HepG2 (cell line): ENCODE measurements around the gene SLC16A3. TPM values are rescaled to one million over a fixed set of nuclear protein-coding genes. Genes with fewer than 3 reads are reported as not detected.

ENCODE experiments used
- CEBPB ChIP-seq: IDR thresholded peaks from 2 replicates; pipeline ENCODE4 v1.6.1; 2011; ENCODE audit warnings: low read depth, low read length, improper control_type of control experiment, borderline replicate concordance
- CERS6 ChIP-seq: sonication (generic); formaldehyde crosslinking; IDR thresholded peaks from 2 replicates; pipeline ENCODE4 v1.5.0; 2020; ENCODE audit warnings: missing genetic modification reagents
- IRF9 ChIP-seq: sonication (generic); formaldehyde crosslinking; IDR thresholded peaks from 2 replicates; pipeline ENCODE4 v1.8.0; 2022; ENCODE audit warnings: missing genetic modification reagents, mild to moderate bottlenecking, borderline replicate concordance
- LCORL ChIP-seq, 2 experiments: fragments of 450-650 bp in 1 of 2; sonication (generic) in 1 of 2; formaldehyde crosslinking in 1 of 2; IDR thresholded peaks; 2 replicates each; pipeline versions ENCODE4 v1.5.0 to v1.6.1; 2017 to 2020; ENCODE audit warnings: antibody characterized with exemption in 1 of 2, missing genetic modification reagents in 1 of 2
- MAZ ChIP-seq, 2 experiments: sonication (generic) in 1 of 2; formaldehyde crosslinking in 1 of 2; IDR thresholded peaks; 2 replicates each; pipeline versions ENCODE4 v1.5.0 to v1.6.1; 2012 to 2020; ENCODE audit warnings: low read depth in 2 of 2, mild to moderate bottlenecking in 2 of 2, borderline replicate concordance in 1 of 2, improper control_type of control experiment in 1 of 2, low read length in 1 of 2, missing genetic modification reagents in 1 of 2, moderate library complexity in 1 of 2
- PHF8 ChIP-seq: sonication (generic); formaldehyde crosslinking; IDR thresholded peaks from 2 replicates; pipeline ENCODE4 v1.5.0; 2020; ENCODE audit warnings: missing genetic modification reagents
- TBP ChIP-seq: sonication (generic); formaldehyde crosslinking; IDR thresholded peaks from 2 replicates; pipeline ENCODE4 v1.5.0; 2020; ENCODE audit warnings: missing genetic modification reagents
- ZNF143 ChIP-seq: sonication (generic); formaldehyde crosslinking; IDR thresholded peaks from 2 replicates; pipeline ENCODE4 v1.4.0; 2020; ENCODE audit warnings: missing genetic modification reagents
- ZNF619 ChIP-seq: sonication (generic); formaldehyde crosslinking; IDR thresholded peaks from 2 replicates; pipeline ENCODE4 v1.4.0; 2020; ENCODE audit warnings: mild to moderate bottlenecking, missing genetic modification reagents
- ZNF749 ChIP-seq: sonication (generic); formaldehyde crosslinking; IDR thresholded peaks from 2 replicates; pipeline ENCODE4 v1.8.0; 2022; ENCODE audit warnings: mild to moderate bottlenecking, missing genetic modification reagents, moderate library complexity, borderline replicate concordance
- polyA plus RNA-seq, 8 experiments: library from polyadenylated mRNA; depleted of rRNA in 3 of 8; stranded (reverse) in 7 of 8; unstranded in 1 of 8; fragments of >200 nt; fragmentation: Illumina TruSeq in 4 of 8; extraction: Trizol in 4 of 8; gene quantifications; 2 replicates each; pipeline versions ENCODE4 v1.2.1 to v1.2.3, GENCODE V29; 2011 to 2016; ENCODE audit warnings: low read depth in 4 of 8, missing spikeins in 1 of 8, mixed read lengths in 1 of 8; ENCODE audit not compliant: insufficient read depth in 1 of 8
- total RNA-seq, 5 experiments: library from RNA; depleted of rRNA; stranded (reverse); fragments of >200 nt; fragmentation: Illumina TruSeq; extraction: Trizol; gene quantifications; 2 replicates each; pipeline ENCODE4 v1.2.3, GENCODE V29; 2016; ENCODE audit warnings: low read depth in 1 of 5
- TF ChIP-seq, protein P1 (sequence below), 2 experiments: sonication (generic) in 1 of 2; formaldehyde crosslinking in 1 of 2; IDR thresholded peaks; 2 replicates each; pipeline versions ENCODE4 v1.4.0 to v1.6.1; 2016 to 2020; ENCODE audit warnings: borderline replicate concordance in 1 of 2, low read depth in 1 of 2, mild to moderate bottlenecking in 1 of 2, missing genetic modification reagents in 1 of 2
- TF ChIP-seq, protein P2 (sequence below): sonication (generic); formaldehyde crosslinking; IDR thresholded peaks from 2 replicates; pipeline ENCODE4 v1.4.0; 2020; ENCODE audit warnings: mild to moderate bottlenecking, missing genetic modification reagents
- TF ChIP-seq, protein P3 (sequence below): sonication (generic); formaldehyde crosslinking; conservative IDR thresholded peaks from 2 replicates; pipeline ENCODE4 v1.4.0; 2020; ENCODE audit warnings: missing genetic modification reagents
- TF ChIP-seq, protein P4 (sequence below): sonication (generic); formaldehyde crosslinking; IDR thresholded peaks from 2 replicates; pipeline ENCODE4 v1.9.0; 2021; ENCODE audit warnings: missing genetic modification reagents, borderline replicate concordance

SLC16A3 gene
- total and polyA plus RNA-seq, 2 of the 13 experiments (the other 11 are each of a cell fraction or from before 2014, with no cell fraction given), result 242 to 349 TPM

DNA sequence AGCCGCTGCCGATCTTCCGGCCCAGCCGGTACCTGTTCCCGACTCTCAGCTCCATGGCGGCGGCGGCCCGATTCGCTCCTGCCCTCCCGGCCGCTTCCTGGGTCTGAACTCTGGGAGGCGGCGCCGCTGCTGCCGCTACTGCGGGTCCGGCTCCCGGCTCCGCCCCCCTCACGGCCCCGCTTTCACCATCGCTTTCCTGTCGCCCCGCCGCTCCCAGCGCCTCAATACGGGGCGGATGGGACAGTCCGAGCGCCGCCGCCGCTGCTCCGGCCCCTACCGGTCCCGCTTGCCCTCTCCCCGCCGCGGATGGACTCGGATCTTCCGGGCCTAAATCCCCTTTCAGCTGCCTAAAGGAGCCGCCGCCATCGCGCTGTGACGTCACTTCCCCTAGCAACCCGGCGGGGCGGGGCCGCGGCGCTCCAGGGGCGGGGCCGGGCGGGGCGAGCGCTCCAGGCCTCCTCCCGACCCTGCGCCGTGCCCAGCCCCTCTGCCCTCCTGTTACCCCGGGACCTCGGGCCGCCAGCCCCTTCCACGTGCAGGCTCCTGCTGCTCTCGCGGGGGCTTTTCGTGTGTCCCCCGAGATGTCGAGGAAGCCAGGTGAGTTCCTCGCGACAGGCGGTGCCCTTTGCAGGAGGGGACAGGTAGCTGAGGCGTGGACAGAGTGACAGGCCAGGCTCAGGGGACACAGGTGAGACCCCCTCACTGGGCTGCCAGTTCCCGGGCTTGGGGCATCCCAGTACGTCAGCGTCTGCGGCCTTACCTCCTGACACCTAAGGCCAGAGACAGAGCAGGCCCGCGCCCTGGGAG is 44.7 kb downstream of the SLC16A3 start, which contains the start of gene CSNK1D (continued):
- TF ChIP-seq, protein P1, sequence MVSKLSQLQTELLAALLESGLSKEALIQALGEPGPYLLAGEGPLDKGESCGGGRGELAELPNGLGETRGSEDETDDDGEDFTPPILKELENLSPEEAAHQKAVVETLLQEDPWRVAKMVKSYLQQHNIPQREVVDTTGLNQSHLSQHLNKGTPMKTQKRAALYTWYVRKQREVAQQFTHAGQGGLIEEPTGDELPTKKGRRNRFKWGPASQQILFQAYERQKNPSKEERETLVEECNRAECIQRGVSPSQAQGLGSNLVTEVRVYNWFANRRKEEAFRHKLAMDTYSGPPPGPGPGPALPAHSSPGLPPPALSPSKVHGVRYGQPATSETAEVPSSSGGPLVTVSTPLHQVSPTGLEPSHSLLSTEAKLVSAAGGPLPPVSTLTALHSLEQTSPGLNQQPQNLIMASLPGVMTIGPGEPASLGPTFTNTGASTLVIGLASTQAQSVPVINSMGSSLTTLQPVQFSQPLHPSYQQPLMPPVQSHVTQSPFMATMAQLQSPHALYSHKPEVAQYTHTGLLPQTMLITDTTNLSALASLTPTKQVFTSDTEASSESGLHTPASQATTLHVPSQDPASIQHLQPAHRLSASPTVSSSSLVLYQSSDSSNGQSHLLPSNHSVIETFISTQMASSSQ (IDR thresholded peaks at IDR 0.05; ENCODE audit: low read depth), result no peak
- TF ChIP-seq, protein P1 (CRISPR knock-in tag; IDR thresholded peaks at IDR 0.05; ENCODE audit: borderline replicate concordance), result peak; percentile 51; the same call in 1 of the 2 replicates
- TF ChIP-seq CEBPB (no peak), LCORL (IDR thresholded peaks at IDR 0.05) (0 out of 2 replicates have a peak, but pooled peaks have one; percentile 15), LCORL (CRISPR knock-in tag; IDR thresholded peaks at IDR 0.05) (peak; percentile 78), IRF9 (CRISPR knock-in tag) (peak; percentile 95; the same call in 1 of the 2 replicates), ZNF619 (CRISPR knock-in tag) (peak; percentile 63; the same call in 1 of the 2 replicates), ZNF749 (CRISPR knock-in tag) (peak; percentile 91; the same call in 1 of the 2 replicates), ZNF143 (peak; percentile 48; the same call in 1 of the 2 replicates), PHF8 (CRISPR knock-in tag) (peak; percentile 84), TBP (CRISPR knock-in tag) (peak; percentile 28; the same call in 1 of the 2 replicates), CERS6 (CRISPR knock-in tag) (peak; percentile 52; the same call in 1 of the 2 replicates), MAZ (IDR thresholded peaks at IDR 0.05; ENCODE audit: borderline replicate concordance, low read depth, low read length) (peak; percentile 27; the same call in 1 of the 2 replicates), MAZ (CRISPR knock-in tag; IDR thresholded peaks at IDR 0.05; ENCODE audit: low read depth) (peak; percentile 91)
- TF ChIP-seq, protein P2, sequence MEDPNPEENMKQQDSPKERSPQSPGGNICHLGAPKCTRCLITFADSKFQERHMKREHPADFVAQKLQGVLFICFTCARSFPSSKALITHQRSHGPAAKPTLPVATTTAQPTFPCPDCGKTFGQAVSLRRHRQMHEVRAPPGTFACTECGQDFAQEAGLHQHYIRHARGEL (CRISPR knock-in tag), result peak; percentile 5; the same call in 1 of the 2 replicates
- TF ChIP-seq, protein P3, sequence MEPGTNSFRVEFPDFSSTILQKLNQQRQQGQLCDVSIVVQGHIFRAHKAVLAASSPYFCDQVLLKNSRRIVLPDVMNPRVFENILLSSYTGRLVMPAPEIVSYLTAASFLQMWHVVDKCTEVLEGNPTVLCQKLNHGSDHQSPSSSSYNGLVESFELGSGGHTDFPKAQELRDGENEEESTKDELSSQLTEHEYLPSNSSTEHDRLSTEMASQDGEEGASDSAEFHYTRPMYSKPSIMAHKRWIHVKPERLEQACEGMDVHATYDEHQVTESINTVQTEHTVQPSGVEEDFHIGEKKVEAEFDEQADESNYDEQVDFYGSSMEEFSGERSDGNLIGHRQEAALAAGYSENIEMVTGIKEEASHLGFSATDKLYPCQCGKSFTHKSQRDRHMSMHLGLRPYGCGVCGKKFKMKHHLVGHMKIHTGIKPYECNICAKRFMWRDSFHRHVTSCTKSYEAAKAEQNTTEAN, result no peak
- TF ChIP-seq, protein P4, sequence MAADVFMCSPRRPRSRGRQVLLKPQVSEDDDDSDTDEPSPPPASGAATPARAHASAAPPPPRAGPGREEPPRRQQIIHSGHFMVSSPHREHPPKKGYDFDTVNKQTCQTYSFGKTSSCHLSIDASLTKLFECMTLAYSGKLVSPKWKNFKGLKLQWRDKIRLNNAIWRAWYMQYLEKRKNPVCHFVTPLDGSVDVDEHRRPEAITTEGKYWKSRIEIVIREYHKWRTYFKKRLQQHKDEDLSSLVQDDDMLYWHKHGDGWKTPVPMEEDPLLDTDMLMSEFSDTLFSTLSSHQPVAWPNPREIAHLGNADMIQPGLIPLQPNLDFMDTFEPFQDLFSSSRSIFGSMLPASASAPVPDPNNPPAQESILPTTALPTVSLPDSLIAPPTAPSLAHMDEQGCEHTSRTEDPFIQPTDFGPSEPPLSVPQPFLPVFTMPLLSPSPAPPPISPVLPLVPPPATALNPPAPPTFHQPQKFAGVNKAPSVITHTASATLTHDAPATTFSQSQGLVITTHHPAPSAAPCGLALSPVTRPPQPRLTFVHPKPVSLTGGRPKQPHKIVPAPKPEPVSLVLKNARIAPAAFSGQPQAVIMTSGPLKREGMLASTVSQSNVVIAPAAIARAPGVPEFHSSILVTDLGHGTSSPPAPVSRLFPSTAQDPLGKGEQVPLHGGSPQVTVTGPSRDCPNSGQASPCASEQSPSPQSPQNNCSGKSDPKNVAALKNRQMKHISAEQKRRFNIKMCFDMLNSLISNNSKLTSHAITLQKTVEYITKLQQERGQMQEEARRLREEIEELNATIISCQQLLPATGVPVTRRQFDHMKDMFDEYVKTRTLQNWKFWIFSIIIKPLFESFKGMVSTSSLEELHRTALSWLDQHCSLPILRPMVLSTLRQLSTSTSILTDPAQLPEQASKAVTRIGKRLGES (CRISPR knock-in tag), result no peak
